Gastrocnemius medialis (tissue), 4 donors: ENCODE data around the gene SH2B3. TPM values are rescaled to one million over a fixed set of nuclear protein-coding genes. Genes with fewer than 3 reads are reported as not detected.
A peak's percentile ranks its signal among the peaks of the same experiment; 100 is the strongest.

Experiments used
- ATAC-seq, 2 donors: fragments of 150-250 bp; one replicate each; pipeline ENCODE4 v1.9.1; 2016
- DNase-seq, 2 donors: peaks; one replicate each; pipeline ENCODE4 v3.0.0-alpha.2; 2019
- H3K27ac ChIP-seq, 4 donors: fragments of 200-600 bp; sonication (generic); 1 replicate in 1 of 4; 2 replicates in 3 of 4; pipeline ENCODE4 v1.5.1; 2016 to 2018; ENCODE audit warnings: mild to moderate bottlenecking in 2 of 4, moderate library complexity in 1 of 4
- H3K27me3 ChIP-seq, 3 donors: fragments of 200-600 bp; sonication (generic) in 2 of 3; 1 replicate in 1 of 3; 2 replicates in 2 of 3; pipeline versions ENCODE4 v1.5.1 to v1.6.0; 2016 to 2019; ENCODE audit warnings: mild to moderate bottlenecking in 1 of 3, moderate library complexity in 1 of 3
- H3K36me3 ChIP-seq, 2 donors: fragments of 200-600 bp; sonication (generic) in 1 of 2; one replicate each; pipeline ENCODE4 v1.5.1; 2017 to 2018
- H3K4me1 ChIP-seq, 2 donors: fragments of 200-600 bp; sonication (generic) in 1 of 2; one replicate each; pipeline ENCODE4 v1.5.1; 2016 to 2017; ENCODE audit warnings: mild to moderate bottlenecking in 2 of 2
- H3K4me3 ChIP-seq, 4 donors: fragments of 200-600 bp; sonication (generic) in 3 of 4; 1 replicate in 1 of 4; 2 replicates in 3 of 4; pipeline ENCODE4 v1.5.1; 2016 to 2019; ENCODE audit warnings: mild to moderate bottlenecking in 2 of 4
- H3K9me3 ChIP-seq, 3 donors: fragments of 200-600 bp; sonication (generic) in 2 of 3; 1 replicate in 1 of 3; 2 replicates in 2 of 3; pipeline ENCODE4 v1.5.1; 2016 to 2019
- POLR2A ChIP-seq, 2 donors: fragments of 450-650 bp; IDR thresholded peaks; one replicate each; pipeline ENCODE4 v1.6.1; 2017; ENCODE audit warnings: antibody characterized with exemption in 2 of 2, mild to moderate bottlenecking in 2 of 2, moderate library complexity in 2 of 2
- in situ Hi-C, 4 donors: fragments of 200-750 bp; cut with MboI; loops; one replicate each; pipeline versions ENCODE4 v1.15.0 to v1.8.0; 2017; ENCODE audit warnings: low sequenced_read_pairs in 4 of 4
- intact Hi-C: fragments of 100-400 bp; cut with DNase I; formaldehyde crosslinking; loops from one replicate; pipeline ENCODE4 v1.15.1; 2023; ENCODE audit warnings: low total_unique reads
- total RNA-seq, 4 donors: library from RNA; depleted of rRNA; stranded (reverse); fragments of >200 nt; gene quantifications; one replicate each; pipeline versions ENCODE4 v1.1.0 to v1.2.3, GENCODE V29; 2016
- TF ChIP-seq, protein P1 (sequence below), 5 experiments: fragments of 450-650 bp in 3 of 5; fragments of 200-600 bp in 2 of 5; sonication (generic) in 2 of 5; IDR thresholded peaks in 4 of 5; conservative IDR thresholded peaks in 1 of 5; 1 replicate in 4 of 5; 2 replicates in 1 of 5; pipeline ENCODE4 v1.5.1; 2016 to 2019; ENCODE audit warnings: antibody characterized with exemption in 5 of 5, mild to moderate bottlenecking in 3 of 5, moderate library complexity in 3 of 5

SH2B3 gene
- total RNA-seq, 4 donors from 2014 or later: 10.4 to 20.0 (median 15.5) TPM

GRCh38 chr12:111389635-111390034, 16.1 kb upstream of the SH2B3 start:
- no peak for DNase-seq
- in situ Hi-C loops: loop anchor here in 3 of 4 donors (10.0 to 25.0 kb wide), 3 partner anchors 145 to 298 kb away; partner anchors contain the start of genes ACAD10 (in 1 of the 3) and BRAP (in 1 of the 3)
- Histone ChIP-seq H3K27ac (no peak overlapping the region), H3K27me3 (no peaks in the 10 kb centered on the region), H3K9me3 (no peaks in the 10 kb centered on the region), H3K4me3 (no peak overlapping the region), H3K36me3 (no peaks in the 10 kb centered on the region), H3K4me1 (no peaks in the 10 kb centered on the region)
- no peak for ATAC-seq
- intact Hi-C loops: no loop called here
- no peak for TF ChIP-seq POLR2A (IDR thresholded peaks at IDR 0.05)
- TF ChIP-seq, protein P1, sequence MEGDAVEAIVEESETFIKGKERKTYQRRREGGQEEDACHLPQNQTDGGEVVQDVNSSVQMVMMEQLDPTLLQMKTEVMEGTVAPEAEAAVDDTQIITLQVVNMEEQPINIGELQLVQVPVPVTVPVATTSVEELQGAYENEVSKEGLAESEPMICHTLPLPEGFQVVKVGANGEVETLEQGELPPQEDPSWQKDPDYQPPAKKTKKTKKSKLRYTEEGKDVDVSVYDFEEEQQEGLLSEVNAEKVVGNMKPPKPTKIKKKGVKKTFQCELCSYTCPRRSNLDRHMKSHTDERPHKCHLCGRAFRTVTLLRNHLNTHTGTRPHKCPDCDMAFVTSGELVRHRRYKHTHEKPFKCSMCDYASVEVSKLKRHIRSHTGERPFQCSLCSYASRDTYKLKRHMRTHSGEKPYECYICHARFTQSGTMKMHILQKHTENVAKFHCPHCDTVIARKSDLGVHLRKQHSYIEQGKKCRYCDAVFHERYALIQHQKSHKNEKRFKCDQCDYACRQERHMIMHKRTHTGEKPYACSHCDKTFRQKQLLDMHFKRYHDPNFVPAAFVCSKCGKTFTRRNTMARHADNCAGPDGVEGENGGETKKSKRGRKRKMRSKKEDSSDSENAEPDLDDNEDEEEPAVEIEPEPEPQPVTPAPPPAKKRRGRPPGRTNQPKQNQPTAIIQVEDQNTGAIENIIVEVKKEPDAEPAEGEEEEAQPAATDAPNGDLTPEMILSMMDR (IDR thresholded peaks at IDR 0.05 in 4 of 5, conservative IDR thresholded peaks at IDR 0.05 in 1 of 5): no peak

DNA sequence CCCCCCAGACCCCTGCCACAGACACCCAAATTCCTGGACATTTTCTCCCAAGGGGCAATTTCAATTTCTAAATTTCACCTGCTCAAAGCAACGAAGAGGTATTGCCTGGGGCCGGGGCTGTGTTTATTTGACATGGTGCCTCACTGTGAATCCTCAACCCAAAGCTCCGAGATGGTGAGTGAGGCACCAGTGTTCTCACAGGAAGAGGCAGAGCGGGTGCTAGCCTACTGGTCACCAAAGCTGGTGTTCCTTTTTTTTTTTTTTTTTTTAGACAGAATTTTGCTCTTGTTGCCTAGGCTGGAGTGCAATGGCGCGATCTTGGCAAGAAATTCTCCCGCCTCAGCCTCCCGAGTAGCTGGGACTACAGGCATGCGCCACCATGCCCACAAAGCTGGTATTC, 14.8 kb upstream of the SH2B3 start:
- Histone ChIP-seq H3K36me3 (no peaks in the 10 kb centered on the region), H3K4me1 (no peaks in the 10 kb centered on the region), H3K27me3 (no peaks in the 10 kb centered on the region), H3K9me3 (no peaks in the 10 kb centered on the region), H3K4me3 (no peak overlapping the region), H3K27ac (no peak overlapping the region)
- TF ChIP-seq, protein P1 (IDR thresholded peaks at IDR 0.05 in 4 of 5, conservative IDR thresholded peaks at IDR 0.05 in 1 of 5): no peak
- no peak for TF ChIP-seq POLR2A (IDR thresholded peaks at IDR 0.05)
- ATAC-seq (no peak), DNase-seq (no peak)
- intact Hi-C loops (no loop called here), in situ Hi-C loops (loop anchor here in 3 of 4 donors (10.0 to 25.0 kb wide), 3 partner anchors 144 to 296 kb away; partner anchors contain the start of genes ACAD10 (in 1 of the 3) and BRAP (in 1 of the 3))

GRCh38 chr12:111393700-111394300, 11.9 kb upstream of the SH2B3 start:
- Histone ChIP-seq H3K27me3 (no peaks in the 10 kb centered on the region), H3K27ac (no peak overlapping the region), H3K9me3 (no peaks in the 10 kb centered on the region), H3K4me3 (no peak overlapping the region), H3K4me1 (peaks cover 0 to 4% of the 10 kb centered on the region in 2 donors), H3K36me3 (no peaks in the 10 kb centered on the region)
- TF ChIP-seq, protein P1 (IDR thresholded peaks at IDR 0.05 in 4 of 5, conservative IDR thresholded peaks at IDR 0.05 in 1 of 5): no peak
- no peak for TF ChIP-seq POLR2A (IDR thresholded peaks at IDR 0.05)
- intact Hi-C loops: no loop called here
- no peak for ATAC-seq
- in situ Hi-C loops: loop anchor here in 3 of 4 donors (10.0 to 25.0 kb wide), 3 partner anchors 141 to 294 kb away; partner anchors contain the start of genes ACAD10 (in 1 of the 3) and BRAP (in 1 of the 3)
- peak in 1 of 2 donors; percentile 60 for DNase-seq

DNA sequence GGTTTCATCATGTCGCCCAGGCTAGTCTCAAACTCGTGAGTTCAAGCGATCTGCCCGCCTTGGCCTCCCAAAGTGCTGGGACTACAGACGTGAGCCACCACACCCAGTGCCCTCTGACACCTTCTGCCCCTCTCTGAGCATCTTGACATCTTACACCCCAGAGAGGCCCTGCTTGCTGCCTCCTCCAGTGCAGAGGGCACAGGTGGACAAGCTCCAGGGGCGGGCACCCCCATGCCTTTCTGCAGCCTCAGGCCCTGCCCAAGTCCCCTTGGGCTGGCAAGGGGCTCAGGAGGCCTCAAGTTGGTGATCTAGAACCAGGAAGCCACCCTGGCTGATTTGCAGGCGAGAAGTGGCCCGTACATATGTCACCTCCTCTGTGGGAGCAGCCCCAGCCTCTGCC, 11.2 kb upstream of the SH2B3 start:
- no peak for TF ChIP-seq POLR2A (IDR thresholded peaks at IDR 0.05)
- TF ChIP-seq, protein P1 (IDR thresholded peaks at IDR 0.05 in 4 of 5, conservative IDR thresholded peaks at IDR 0.05 in 1 of 5): no peak
- peaks cover 0 to 4% of the 10 kb centered on the region in 2 donors for H3K4me1 ChIP-seq

More for the DNA sequence above, 11.2 kb upstream of the SH2B3 start:
- DNase-seq: no peak
- H3K36me3 ChIP-seq: no peaks in the 10 kb centered on the region
- ATAC-seq: no peak
- intact Hi-C loops (no loop called here), in situ Hi-C loops (loop anchor here in 3 of 4 donors (10.0 to 25.0 kb wide), 3 partner anchors 140 to 293 kb away; partner anchors contain the start of genes ACAD10 (in 1 of the 3) and BRAP (in 1 of the 3))
- H3K27me3 ChIP-seq: no peaks in the 10 kb centered on the region
- no peak overlapping the region for H3K27ac ChIP-seq
- H3K4me3 ChIP-seq: no peak overlapping the region
- no peaks in the 10 kb centered on the region for H3K9me3 ChIP-seq
